HUDEP-2 (cell line): ENCODE measurements around the gene BAZ2B.
"Not testable (repeated sequence)": the region's sequence is repeated elsewhere in the genome, so short reads cannot be mapped to it uniquely, and the experiment has no call there.

Experiments
- DNase-seq, 76 experiments: peaks; one replicate each; lab custom pipeline; 2025; ENCODE audit not compliant: unreplicated experiment in 76 of 76; lab: John Stamatoyannopoulos, UW

BAZ2B gene

GRCh38 chr2:159542101-159542500, 74.2 kb downstream of the BAZ2B start:
- DNase-seq: no peak

GRCh38 chr2:159539701-159540100, 76.6 kb downstream of the BAZ2B start:
- DNase-seq: no peak

GRCh38 chr2:159538801-159539200, 77.5 kb downstream of the BAZ2B start:
- DNase-seq: no peak

- DNase-seq: not testable (repeated sequence)
Measured at GRCh38 chr2:159535261-159535660, 81.1 kb downstream of the BAZ2B start.

GRCh38 chr2:159531475-159531874, 84.9 kb downstream of the BAZ2B start:
- no peak for DNase-seq

- no peak for DNase-seq
Measured at GRCh38 chr2:159526433-159526832, 89.9 kb downstream of the BAZ2B start.

- DNase-seq: no peak
Measured at GRCh38 chr2:159525012-159525411, 91.3 kb downstream of the BAZ2B start.

- no peak for DNase-seq
Measured at GRCh38 chr2:159521272-159521671, 95.1 kb downstream of the BAZ2B start.

- no peak for DNase-seq
Measured at GRCh38 chr2:159518321-159519005, 97.9 kb downstream of the BAZ2B start.

GRCh38 chr2:159516241-159516758, 100.0 kb downstream of the BAZ2B start:
- DNase-seq: peak in 29 of 76 experiments; percentile 12 to 68 (median 33)

- peak in 1 of 76 experiments; percentile 11 for DNase-seq
Measured at GRCh38 chr2:159515441-159515840, 100.9 kb downstream of the BAZ2B start.

GRCh38 chr2:159513745-159514144, 102.6 kb downstream of the BAZ2B start:
- no peak for DNase-seq

- no peak for DNase-seq
Measured at GRCh38 chr2:159508140-159508539, 108.2 kb downstream of the BAZ2B start.

GRCh38 chr2:159506764-159507440, 109.4 kb downstream of the BAZ2B start:
- DNase-seq: no peak

- DNase-seq: no peak
Measured at GRCh38 chr2:159506202-159506601, 110.1 kb downstream of the BAZ2B start.

- DNase-seq: no peak
Measured at GRCh38 chr2:159505196-159505595, 111.2 kb downstream of the BAZ2B start.

GRCh38 chr2:159501743-159502142, 114.6 kb downstream of the BAZ2B start:
- DNase-seq: no peak

- no peak for DNase-seq
Measured at GRCh38 chr2:159497847-159498246, 118.5 kb downstream of the BAZ2B start.

GRCh38 chr2:159497256-159497655, 119.1 kb downstream of the BAZ2B start:
- peak in 31 of 76 experiments; percentile 2 to 50 (median 20) for DNase-seq

GRCh38 chr2:159489476-159489875, 126.9 kb downstream of the BAZ2B start:
- DNase-seq: no peak

GRCh38 chr2:159484532-159484931, 131.8 kb downstream of the BAZ2B start:
- no peak for DNase-seq

GRCh38 chr2:159476329-159476728, 140.0 kb downstream of the BAZ2B start:
- no peak for DNase-seq
